ENCODE results near the gene TENT4B.
"Not testable (repeated sequence)": the region's sequence is repeated elsewhere in the genome, so short reads cannot be mapped to it uniquely, and the experiment has no call there.

Gene TENT4B

GRCh38 chr16:50152807-50153595, at the start of gene TENT4B:
TENT4B (plus strand) TSS chr16:50153306; CDS start chr16:50153622, 316 bp downstream.
- peak; percentile 53 to 61 for DNase-seq

GRCh38 chr16:50103764-50104163, 49.3 kb upstream of the TENT4B start:
- DNase-seq, result no peak

GRCh38 chr16:50114357-50115129, 38.6 kb upstream of the TENT4B start:
- DNase-seq, result no peak

- DNase-seq, result no peak
Observed at GRCh38 chr16:50120711-50121110, 32.4 kb upstream of the TENT4B start.

- DNase-seq, result no peak
Observed at GRCh38 chr16:50121278-50121677, 31.8 kb upstream of the TENT4B start.

- DNase-seq, result no peak
Observed at GRCh38 chr16:50121721-50122445, 31.2 kb upstream of the TENT4B start.

GRCh38 chr16:50123417-50123816, 29.7 kb upstream of the TENT4B start:
- no peak for DNase-seq

- no peak for DNase-seq
Observed at GRCh38 chr16:50124769-50125168, 28.3 kb upstream of the TENT4B start.

GRCh38 chr16:50126183-50126582, 26.9 kb upstream of the TENT4B start:
- no peak for DNase-seq

- DNase-seq, result not testable (repeated sequence)
Observed at GRCh38 chr16:50132571-50132970, 20.5 kb upstream of the TENT4B start.

GRCh38 chr16:50133214-50133613, 19.9 kb upstream of the TENT4B start:
- no peak for DNase-seq

- no peak for DNase-seq
Observed at GRCh38 chr16:50136399-50136798, 16.7 kb upstream of the TENT4B start.

GRCh38 chr16:50137268-50137667, 15.8 kb upstream of the TENT4B start:
- DNase-seq, result no peak

- no peak for DNase-seq
Observed at GRCh38 chr16:50139580-50139979, 13.5 kb upstream of the TENT4B start.

GRCh38 chr16:50144211-50144610, 8.9 kb upstream of the TENT4B start:
- DNase-seq, result no peak

GRCh38 chr16:50146479-50147435, 6.3 kb upstream of the TENT4B start:
- no peak for DNase-seq

GRCh38 chr16:50151322-50151721, 1.8 kb upstream of the TENT4B start:
- no peak for DNase-seq

GRCh38 chr16:50151756-50152155, 1.4 kb upstream of the TENT4B start:
- no peak for DNase-seq

GRCh38 chr16:50152351-50152806, 727 bp upstream of the TENT4B start:
- DNase-seq, result peak; percentile 53 to 58

GRCh38 chr16:50153596-50154419, 702 bp downstream of the TENT4B start:
- DNase-seq, result peak in 1 of 2 experiments; percentile 14

- no peak for DNase-seq
Observed at GRCh38 chr16:50154420-50154950, 1.4 kb downstream of the TENT4B start.
